Endothelial cell (in vitro differentiated cells): ENCODE measurements around the gene ATXN1. TPM values are rescaled to one million over a fixed set of nuclear protein-coding genes. Genes with fewer than 3 reads are reported as not detected.

Experiments used
- DNase-seq: peaks from one replicate; pipeline ENCODE4 v3.0.0; 2021; ENCODE audit warnings: low spot score
- H3K27ac Mint-ChIP-seq: one replicate; pipeline ENCODE4 v1.8.0; 2021; ENCODE audit warnings: mixed read lengths, inconsistent platforms; ENCODE audit not compliant: unreplicated experiment
- H3K27me3 Mint-ChIP-seq: one replicate; pipeline ENCODE4 v1.8.0; 2021; ENCODE audit warnings: mild to moderate bottlenecking, moderate library complexity, mixed read lengths, inconsistent platforms; ENCODE audit not compliant: unreplicated experiment
- H3K36me3 Mint-ChIP-seq: one replicate; pipeline ENCODE4 v1.8.0; 2021; ENCODE audit warnings: mild to moderate bottlenecking, low read depth, mixed read lengths, inconsistent platforms; ENCODE audit not compliant: unreplicated experiment
- H3K4me1 Mint-ChIP-seq: one replicate; pipeline ENCODE4 v1.8.0; 2021; ENCODE audit warnings: mild to moderate bottlenecking, mixed read lengths, inconsistent platforms; ENCODE audit not compliant: unreplicated experiment
- H3K4me3 Mint-ChIP-seq: one replicate; pipeline ENCODE4 v1.8.0; 2021; ENCODE audit warnings: mild to moderate bottlenecking, mixed read lengths, inconsistent platforms; ENCODE audit not compliant: unreplicated experiment
- H3K9me3 Mint-ChIP-seq: one replicate; pipeline ENCODE4 v1.8.0; 2021; ENCODE audit warnings: mixed read lengths, inconsistent platforms; ENCODE audit not compliant: unreplicated experiment
- CTCF ChIP-seq: fragments of 200-600 bp; sonication (generic); IDR thresholded peaks from one replicate; pipeline ENCODE4 v1.5.0; 2021; ENCODE audit warnings: antibody characterized with exemption; ENCODE audit not compliant: unreplicated experiment
- total RNA-seq: library from RNA; stranded (reverse); fragmentation: NEBNext Ultra II Directional; extraction: Animal tissue kit (Norgen Biotek cat#: 25700); gene quantifications from one replicate; pipeline ENCODE4 v1.2.1, GENCODE V29; 2021; ENCODE audit not compliant: unreplicated experiment

Gene ATXN1
- total RNA-seq, 1 donor from 2014 or later, result 18.7 TPM

DNA sequence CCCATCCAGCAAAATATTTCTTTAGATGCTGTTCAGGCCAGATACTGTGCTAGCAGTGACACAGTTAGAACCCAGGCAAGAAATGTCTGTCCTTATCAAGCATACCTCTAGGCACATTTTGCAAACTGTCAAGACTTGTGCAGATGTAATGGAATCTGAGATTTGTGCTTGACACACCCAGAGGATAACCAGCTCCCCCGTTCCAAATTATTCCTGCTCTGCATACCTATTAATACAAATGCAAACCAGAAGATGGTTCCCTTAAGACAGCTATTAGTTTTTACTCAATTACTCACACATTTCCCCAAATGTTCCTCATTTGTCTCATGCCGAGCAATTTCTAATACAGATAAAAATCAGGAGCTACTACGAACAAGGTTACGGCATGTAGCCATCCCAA lies 40.4 kb downstream of the ATXN1 start:
- no peak for DNase-seq

DNA sequence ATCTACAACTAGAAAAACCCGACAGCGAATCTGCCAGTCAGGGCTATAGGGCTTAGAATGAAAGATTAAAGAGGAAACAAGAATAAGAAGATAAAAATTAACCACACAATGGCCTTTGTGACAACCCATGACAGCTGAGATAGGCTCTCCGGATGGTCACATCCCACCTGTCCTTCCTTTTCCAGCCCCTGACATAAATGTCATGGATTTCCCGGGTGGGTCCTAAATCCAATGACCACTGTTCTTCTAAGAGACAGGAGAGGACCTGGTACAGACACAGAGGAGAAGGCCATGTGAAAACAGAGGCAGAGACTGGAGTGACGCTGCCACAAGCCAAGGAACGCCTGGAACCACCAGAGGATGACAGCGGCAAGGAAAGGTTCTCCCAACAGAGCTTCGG lies 41.8 kb downstream of the ATXN1 start:
- Mint-ChIP-seq H3K4me1 (peaks cover 21% of the 10 kb centered on the region), H3K36me3 (no peaks in the 10 kb centered on the region), H3K27me3 (peaks cover 2% of the 10 kb centered on the region), H3K27ac (no peak overlapping the region), H3K4me3 (no peak overlapping the region), H3K9me3 (no peaks in the 10 kb centered on the region)
- no peak for TF ChIP-seq CTCF
- DNase-seq, result no peak

More for the DNA sequence above, 40.4 kb downstream of the ATXN1 start:
- Mint-ChIP-seq H3K36me3 (no peaks in the 10 kb centered on the region), H3K27me3 (peaks cover 2% of the 10 kb centered on the region), H3K27ac (no peak overlapping the region), H3K4me1 (peaks cover 21% of the 10 kb centered on the region), H3K9me3 (no peaks in the 10 kb centered on the region), H3K4me3 (no peak overlapping the region)
- no peak for TF ChIP-seq CTCF

- DNase-seq, result no peak
- H3K27ac Mint-ChIP-seq, result no peak overlapping the region
- H3K36me3 Mint-ChIP-seq, result peaks cover under 1% of the 10 kb centered on the region
- no peaks in the 10 kb centered on the region for H3K9me3 Mint-ChIP-seq
- H3K4me3 Mint-ChIP-seq, result no peak overlapping the region
- no peak for TF ChIP-seq CTCF
- H3K27me3 Mint-ChIP-seq, result peaks cover 4% of the 10 kb centered on the region
- H3K4me1 Mint-ChIP-seq, result peaks cover 21% of the 10 kb centered on the region
Observed at GRCh38 chr6:16718356-16718755, 42.9 kb downstream of the ATXN1 start.

- DNase-seq, result no peak
- no peak overlapping the region for H3K27ac Mint-ChIP-seq
- H3K4me3 Mint-ChIP-seq, result no peak overlapping the region
- H3K27me3 Mint-ChIP-seq, result peaks cover 4% of the 10 kb centered on the region
- H3K36me3 Mint-ChIP-seq, result peaks cover 3% of the 10 kb centered on the region
- TF ChIP-seq CTCF, result no peak
- H3K9me3 Mint-ChIP-seq, result no peaks in the 10 kb centered on the region
- H3K4me1 Mint-ChIP-seq, result peaks cover 21% of the 10 kb centered on the region
Observed at GRCh38 chr6:16717275-16717942, 43.9 kb downstream of the ATXN1 start.

DNA sequence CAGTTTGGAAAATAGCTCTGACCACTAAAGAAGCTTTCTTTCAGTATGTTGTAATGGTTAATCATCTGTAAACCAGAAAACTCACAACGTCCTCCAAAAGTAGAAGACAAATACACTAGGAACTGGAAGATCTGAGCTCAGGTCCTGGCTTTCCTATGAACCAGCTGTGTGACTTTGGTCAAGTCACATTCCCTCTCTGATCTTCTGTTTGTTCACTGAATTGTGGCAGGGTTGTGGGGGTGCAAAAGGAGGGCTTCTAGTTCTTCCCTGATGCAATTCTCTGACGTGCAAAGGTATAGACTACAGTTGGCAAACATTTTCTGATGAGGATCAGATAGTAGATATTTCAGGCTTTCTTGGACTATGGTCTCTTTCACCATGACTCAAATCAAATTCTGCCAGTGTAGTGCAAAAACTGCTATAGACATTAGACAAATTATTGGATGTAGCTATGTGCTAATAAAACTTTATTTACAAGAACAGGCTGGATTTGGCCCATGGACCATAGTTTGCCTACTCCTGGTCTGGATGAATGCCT lies 44.9 kb downstream of the ATXN1 start:
- Mint-ChIP-seq H3K4me3 (no peak overlapping the region), H3K27me3 (peaks cover 4% of the 10 kb centered on the region), H3K27ac (no peak overlapping the region), H3K9me3 (no peaks in the 10 kb centered on the region), H3K36me3 (peaks cover 3% of the 10 kb centered on the region), H3K4me1 (peaks cover 21% of the 10 kb centered on the region)
- DNase-seq, result no peak
- TF ChIP-seq CTCF, result no peak
